ENCODE measurements around the gene AFF2.

The AFF2 gene

DNA sequence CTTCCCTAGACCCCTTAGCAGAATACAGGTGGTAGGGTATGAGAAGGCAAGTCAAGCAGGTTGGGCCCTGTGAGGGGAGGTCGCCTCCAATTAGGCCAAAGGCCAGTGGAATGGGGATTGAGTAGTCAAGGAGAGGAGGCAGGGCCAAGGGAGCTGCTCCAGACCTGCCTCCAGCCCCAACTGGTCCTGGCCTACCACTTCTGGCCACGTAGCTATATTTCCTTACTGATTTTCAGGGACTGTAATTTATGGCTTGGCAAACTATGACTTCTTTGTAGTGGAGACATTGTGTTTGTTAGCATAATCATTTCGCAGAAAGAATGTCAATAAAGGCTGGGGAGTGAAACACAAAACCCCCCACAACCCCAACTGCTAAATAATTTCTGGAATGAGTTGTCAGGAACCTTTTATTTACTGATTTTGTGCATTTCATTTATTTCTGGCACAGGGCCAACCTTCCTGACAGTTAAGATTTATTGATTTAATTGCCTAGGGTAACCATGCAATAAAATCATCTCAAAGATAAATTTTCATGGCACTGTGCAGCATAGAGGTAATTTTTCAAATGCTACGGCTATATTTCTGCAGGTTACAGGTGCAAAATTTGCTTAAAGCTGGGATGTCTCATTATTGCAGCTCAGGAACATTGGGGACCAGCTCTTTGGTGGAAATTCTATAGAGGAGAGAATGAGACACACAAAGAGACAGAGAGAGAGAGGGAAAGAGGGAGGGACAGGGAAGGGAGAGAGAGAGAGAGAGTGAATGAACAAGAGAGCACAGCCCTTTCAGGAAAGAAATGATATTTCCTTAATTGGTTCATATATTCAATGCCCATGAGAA lies 509.8 kb downstream of the AFF2 start:
- no peak for DNase-seq (ENCODE audit: low read depth)

DNA sequence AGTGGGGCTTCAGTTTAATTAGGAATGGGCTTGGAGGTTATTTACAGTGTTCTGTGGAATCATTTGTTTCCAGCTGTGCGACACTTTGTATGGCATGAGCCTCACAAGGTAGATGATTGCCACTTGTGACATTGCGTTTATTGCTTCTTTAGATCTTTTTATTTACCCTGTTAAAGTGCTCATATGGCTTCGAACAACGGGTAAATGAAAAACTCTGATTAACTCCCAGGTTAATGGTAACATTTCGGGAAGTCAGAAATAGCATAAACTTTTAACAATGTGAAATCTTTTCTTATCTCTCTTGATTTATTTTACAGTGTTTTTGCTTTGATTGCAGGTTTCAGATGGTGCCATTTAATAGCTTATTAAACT lies 510.4 kb downstream of the AFF2 start:
- no peak for DNase-seq (ENCODE audit: low read depth)

- DNase-seq (ENCODE audit: low read depth) = no peak
Measured at GRCh38 chrX:149013081-149013480, 512.7 kb downstream of the AFF2 start.

DNA sequence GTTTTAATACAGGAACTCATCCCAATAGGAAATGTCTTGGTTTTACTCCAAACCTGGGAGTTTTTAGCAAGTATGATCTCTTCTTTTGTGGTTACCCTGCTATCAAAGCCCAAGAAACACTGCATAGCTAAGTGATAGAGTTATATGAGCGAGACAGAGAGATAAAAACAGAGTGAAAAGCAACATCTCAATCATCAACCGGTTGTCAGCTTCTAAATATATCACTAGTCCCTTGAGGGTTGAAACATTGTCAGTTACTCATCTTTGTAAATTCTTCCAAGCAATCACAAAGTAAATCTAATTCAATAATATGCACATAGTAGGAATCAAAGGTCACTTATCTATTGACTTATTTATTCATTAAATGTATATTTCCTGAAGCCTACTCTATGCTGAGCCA lies 520.7 kb downstream of the AFF2 start:
- DNase-seq (ENCODE audit: low read depth) = no peak

- no peak for DNase-seq (ENCODE audit: low read depth)
Measured at GRCh38 chrX:149022485-149022884, 522.1 kb downstream of the AFF2 start.

GRCh38 chrX:149032449-149032848 lies 532.0 kb downstream of the AFF2 start:
- DNase-seq (ENCODE audit: low read depth) = no peak

- no peak for DNase-seq (ENCODE audit: low read depth)
Measured at GRCh38 chrX:149036086-149036485, 535.7 kb downstream of the AFF2 start.

DNA sequence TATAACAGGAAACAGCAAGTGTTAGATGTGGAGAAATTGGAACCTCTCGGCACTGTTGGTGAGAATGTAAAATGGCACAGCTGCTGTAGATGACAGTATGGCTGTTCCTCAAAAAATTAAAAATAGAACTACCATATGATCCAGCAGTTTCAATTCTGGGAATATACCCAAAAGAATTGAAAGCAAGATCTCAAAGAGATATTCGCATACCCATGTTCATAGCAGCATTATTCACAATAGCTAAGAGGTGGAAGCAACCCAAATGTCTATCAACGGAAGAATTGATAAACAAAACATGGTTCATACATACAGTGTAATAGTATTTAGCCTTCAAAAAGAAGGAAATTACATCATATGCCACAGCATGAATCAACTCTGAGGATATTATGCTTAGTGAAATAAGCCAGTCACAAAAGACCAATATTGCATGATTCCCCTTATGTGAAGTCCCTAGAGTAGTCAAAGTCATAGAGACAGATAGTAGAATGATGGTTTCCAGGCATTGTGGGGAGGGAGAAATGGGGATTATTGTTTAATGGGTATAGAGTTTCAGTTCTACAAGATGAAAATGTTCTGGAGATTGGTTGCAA lies 537.0 kb downstream of the AFF2 start:
- no peak for DNase-seq (ENCODE audit: low read depth)

DNA sequence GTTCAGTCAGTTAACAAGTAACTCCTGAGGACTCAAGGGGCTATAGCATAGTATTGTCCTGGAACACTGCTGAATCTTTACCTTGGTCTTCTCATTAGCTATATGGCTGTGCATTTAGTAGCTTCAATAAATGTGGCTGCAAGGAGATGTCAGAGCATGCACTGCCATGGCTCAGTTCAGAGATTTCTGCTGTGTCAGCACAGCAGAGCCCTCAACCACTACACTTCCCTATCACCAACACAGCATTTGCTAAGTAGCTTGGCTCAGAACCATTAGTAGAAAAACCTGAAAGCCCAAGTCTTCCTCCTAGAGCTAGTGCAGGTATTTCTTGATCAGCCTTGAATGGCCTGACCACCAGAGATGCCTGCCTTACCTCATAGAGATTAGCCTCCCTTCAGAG lies 538.6 kb downstream of the AFF2 start:
- DNase-seq (ENCODE audit: low read depth) = no peak

GRCh38 chrX:149040873-149041535 lies 540.6 kb downstream of the AFF2 start:
- no peak for DNase-seq (ENCODE audit: low read depth)

GRCh38 chrX:149043401-149043800 lies 543.0 kb downstream of the AFF2 start:
- DNase-seq (ENCODE audit: low read depth) = no peak

GRCh38 chrX:149044471-149044870 lies 544.1 kb downstream of the AFF2 start:
- DNase-seq (ENCODE audit: low read depth) = no peak

- no peak for DNase-seq (ENCODE audit: low read depth)
Measured at GRCh38 chrX:149045645-149046210, 545.3 kb downstream of the AFF2 start.
